Epithelial cell of alveolus of lung (primary cell): Measurements from ENCODE around the gene HECW1. TPM values are rescaled to one million over a fixed set of nuclear protein-coding genes. Genes with fewer than 3 reads are reported as not detected.

Experiments used
- total RNA-seq: library from RNA; depleted of rRNA; stranded (reverse); fragments of >200 nt; gene quantifications from 2 replicates; pipeline ENCODE4 v1.2.1, GENCODE V29; 2015

The HECW1 gene
- 0.32 and 1.8 TPM in 2 replicates for total RNA-seq

DNA sequence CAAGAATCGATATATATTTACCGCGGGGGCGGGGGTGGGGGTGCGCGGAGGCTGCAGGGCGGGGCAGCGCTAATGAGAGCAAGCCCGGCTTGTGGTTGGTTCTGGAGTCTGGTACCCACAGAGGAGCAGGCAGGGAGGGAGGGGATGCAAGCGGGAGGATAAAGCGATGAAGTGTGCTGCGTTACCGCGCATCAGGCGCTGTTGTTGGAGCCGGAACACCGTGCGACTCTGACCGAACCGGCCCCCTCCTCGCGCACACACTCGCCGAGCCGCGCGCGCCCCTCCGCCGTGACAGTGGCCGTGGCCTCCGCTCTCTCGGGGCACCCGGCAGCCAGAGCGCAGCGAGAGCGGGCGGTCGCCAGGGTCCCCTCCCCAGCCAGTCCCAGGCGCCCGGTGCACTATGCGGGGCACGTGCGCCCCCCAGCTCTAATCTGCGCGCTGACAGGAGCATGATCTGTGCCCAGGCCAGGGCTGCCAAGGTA lies at the start of gene HECW1:
Gene HECW1 (plus strand): TSS at position 189 of the 482 bp plus-strand sequence. CDS start 131,259 bp downstream, outside the sequence.

DNA sequence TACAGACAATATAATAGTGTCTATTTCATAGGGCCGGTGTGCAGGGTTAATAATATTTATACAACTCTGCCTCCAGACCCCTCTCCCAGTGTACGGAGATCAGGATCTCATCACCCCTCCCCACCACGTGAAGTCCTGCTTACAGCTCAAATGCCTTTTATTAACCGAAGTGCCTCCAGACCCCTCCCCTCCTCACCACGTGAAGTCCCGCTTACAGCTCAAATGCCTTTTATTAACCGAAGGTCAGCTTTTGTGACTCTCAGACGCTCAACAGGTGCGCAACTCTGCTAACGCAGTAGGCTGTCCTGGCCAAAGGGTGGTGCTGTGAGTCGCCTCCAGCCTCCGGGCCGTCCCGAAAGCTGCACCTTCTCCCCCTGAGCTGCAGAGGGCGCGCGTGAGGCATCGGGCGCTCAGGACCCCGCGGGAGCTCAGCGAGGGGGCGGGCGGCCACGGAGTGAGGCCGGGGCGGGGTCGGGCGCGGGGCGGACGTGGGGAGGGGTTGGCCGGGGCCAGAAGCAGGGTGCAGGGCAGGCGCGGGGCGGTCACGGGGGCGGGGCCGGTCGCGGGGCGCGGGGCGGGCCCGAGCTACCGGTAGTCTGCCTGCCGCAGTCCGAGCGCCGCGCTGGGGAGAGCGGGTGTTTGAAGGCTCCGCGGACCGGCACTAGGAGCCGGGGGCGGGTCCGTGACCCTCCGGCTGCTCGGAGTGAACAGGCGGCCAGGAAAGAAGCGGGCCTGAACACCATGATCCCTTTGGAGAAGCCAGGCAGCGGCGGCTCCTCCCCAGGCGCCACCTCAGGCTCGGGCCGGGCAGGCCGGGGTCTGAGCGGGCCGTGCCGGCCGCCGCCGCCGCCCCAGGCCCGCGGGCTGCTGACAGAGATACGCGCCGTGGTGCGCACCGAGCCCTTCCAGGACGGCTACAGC lies 470.3 kb downstream of the HECW1 start, which contains the start of gene STK17A:
Gene STK17A (plus strand): TSS at position 606 of the 921 bp plus-strand sequence. CDS start 136 bp downstream, at position 742.

Other genes starting within 250 kb of the HECW1 start
- gene C7orf25, start 200.6 kb upstream of the HECW1 start, total RNA-seq, result 4.5 and 5.7 TPM in 2 replicates
- 89.3 and 110 TPM in 2 replicates for gene PSMA2, start 180.5 kb upstream of the HECW1 start, total RNA-seq
- 37.8 and 54.3 TPM in 2 replicates for gene MRPL32, start 180.3 kb upstream of the HECW1 start, total RNA-seq